ENCODE data around the gene ETNPPL.

Gene ETNPPL

GRCh38 chr4:108702960-108703359 is 59.9 kb downstream of the ETNPPL start:
- Histone ChIP-seq H4K20me1 (ENCODE audit: insufficient read depth, low read length) (no peaks in the 10 kb centered on the region), H3K4me3 (ENCODE audit: low read depth in 1 of 2, low read length in 2 of 2) (no peak overlapping the region), H3K4me2 (ENCODE audit: insufficient read depth, low read length) (peak overlapping the region; percentile 33; the same call in 1 of the 2 replicates), H3K9ac (ENCODE audit: low read depth, low read length) (peak overlapping the region; percentile 6; the same call in 1 of the 2 replicates), H3K27me3 (ENCODE audit: insufficient read depth, low read length, poor library complexity) (no peaks in the 10 kb centered on the region), H3K36me3 (ENCODE audit: insufficient read depth, low read length) (no peaks in the 10 kb centered on the region), H3K79me2 (ENCODE audit: insufficient read depth, low read length) (no peaks in the 10 kb centered on the region), H3K4me1 (ENCODE audit: insufficient read depth, low read length) (peaks cover 21% of the 10 kb centered on the region), H2AFZ (ENCODE audit: low read depth, low read length) (peak overlapping the region; percentile 52; the same call in 1 of the 2 replicates), H3K9me3 (ENCODE audit: insufficient read depth, low read length, severe bottlenecking) (no peaks in the 10 kb centered on the region), H3K27ac (ENCODE audit: low read length) (peak overlapping the region; percentile 1)
- peak; percentile 96 for ATAC-seq (ENCODE audit: insufficient read depth, low read depth)
- peak; percentile 30 for DNase-seq
- TF ChIP-seq EZH2 (IDR thresholded peaks at IDR 0.05; ENCODE audit: borderline replicate concordance, low read depth, low read length, severe bottlenecking) = no peak
- no peak for TF ChIP-seq CTCF (IDR thresholded peaks at IDR 0.05; ENCODE audit: borderline replicate concordance, extremely low read depth, low read length, poor library complexity, severe bottlenecking)

GRCh38 chr4:108700081-108700757 is 62.6 kb downstream of the ETNPPL start:
- Histone ChIP-seq H3K27me3 (ENCODE audit: insufficient read depth, low read length, poor library complexity) (no peaks in the 10 kb centered on the region), H3K9me3 (ENCODE audit: insufficient read depth, low read length, severe bottlenecking) (no peaks in the 10 kb centered on the region), H3K4me1 (ENCODE audit: insufficient read depth, low read length) (peaks cover 21% of the 10 kb centered on the region), H3K4me3 (ENCODE audit: low read depth in 1 of 2, low read length in 2 of 2) (no peak overlapping the region), H3K36me3 (ENCODE audit: insufficient read depth, low read length) (no peaks in the 10 kb centered on the region), H3K4me2 (ENCODE audit: insufficient read depth, low read length) (no peak overlapping the region), H3K9ac (ENCODE audit: low read depth, low read length) (no peak overlapping the region), H3K79me2 (ENCODE audit: insufficient read depth, low read length) (no peaks in the 10 kb centered on the region), H3K27ac (ENCODE audit: low read length) (no peak overlapping the region), H4K20me1 (ENCODE audit: insufficient read depth, low read length) (no peaks in the 10 kb centered on the region), H2AFZ (ENCODE audit: low read depth, low read length) (no peak overlapping the region)
- no peak for TF ChIP-seq EZH2 (IDR thresholded peaks at IDR 0.05; ENCODE audit: borderline replicate concordance, low read depth, low read length, severe bottlenecking)
- no peak for TF ChIP-seq CTCF (IDR thresholded peaks at IDR 0.05; ENCODE audit: borderline replicate concordance, extremely low read depth, low read length, poor library complexity, severe bottlenecking)
- no peak for DNase-seq
- ATAC-seq (ENCODE audit: insufficient read depth, low read depth) = no peak

GRCh38 chr4:108696160-108696559 is 66.7 kb downstream of the ETNPPL start:
- no peak overlapping the region for H2AFZ ChIP-seq (ENCODE audit: low read depth, low read length)
- no peaks in the 10 kb centered on the region for H3K4me1 ChIP-seq (ENCODE audit: insufficient read depth, low read length)
- TF ChIP-seq CTCF (IDR thresholded peaks at IDR 0.05; ENCODE audit: borderline replicate concordance, extremely low read depth, low read length, poor library complexity, severe bottlenecking) = no peak
- TF ChIP-seq EZH2 (IDR thresholded peaks at IDR 0.05; ENCODE audit: borderline replicate concordance, low read depth, low read length, severe bottlenecking) = no peak
- ATAC-seq (ENCODE audit: insufficient read depth, low read depth) (no peak), DNase-seq (no peak)
- no peak overlapping the region for H3K27ac ChIP-seq (ENCODE audit: low read length)
- no peak overlapping the region for H3K9ac ChIP-seq (ENCODE audit: low read depth, low read length)
- H3K79me2 ChIP-seq (ENCODE audit: insufficient read depth, low read length) = no peaks in the 10 kb centered on the region
- no peaks in the 10 kb centered on the region for H3K27me3 ChIP-seq (ENCODE audit: insufficient read depth, low read length, poor library complexity)
- no peak overlapping the region for H3K4me2 ChIP-seq (ENCODE audit: insufficient read depth, low read length)
- no peaks in the 10 kb centered on the region for H3K9me3 ChIP-seq (ENCODE audit: insufficient read depth, low read length, severe bottlenecking)
- H4K20me1 ChIP-seq (ENCODE audit: insufficient read depth, low read length) = no peaks in the 10 kb centered on the region
- no peaks in the 10 kb centered on the region for H3K36me3 ChIP-seq (ENCODE audit: insufficient read depth, low read length)
- H3K4me3 ChIP-seq (ENCODE audit: low read depth in 1 of 2, low read length in 2 of 2) = no peak overlapping the region

Data from DND-41 (cell line).